Stomach (tissue), 9 donors: ENCODE data around the gene CLDN7. TPM values are rescaled to one million over a fixed set of nuclear protein-coding genes. Genes with fewer than 3 reads are reported as not detected.
A peak's percentile ranks its signal among the peaks of the same experiment; 100 is the strongest.

Source experiments
- DNase-seq, 2 donors: peaks; one replicate each; pipeline versions ENCODE4 v3.0.0 to v3.0.0-alpha.2; 2013 to 2019
- H3K27ac ChIP-seq, 5 donors: fragments of 200-600 bp in 4 of 5; sonication (generic) in 4 of 5; one replicate each; pipeline ENCODE4 v1.5.1; 2013 to 2019; ENCODE audit warnings: mild to moderate bottlenecking in 1 of 5, moderate library complexity in 1 of 5
- H3K27me3 ChIP-seq, 3 donors: fragments of 200-600 bp; sonication (generic); one replicate each; pipeline ENCODE4 v1.5.1; 2017 to 2019; ENCODE audit warnings: mixed run types in 1 of 3
- H3K36me3 ChIP-seq, 4 donors: fragments of 200-600 bp; sonication (generic); 1 replicate in 3 of 4; 2 replicates in 1 of 4; pipeline ENCODE4 v1.5.1; 2016 to 2019
- H3K4me1 ChIP-seq, 4 donors: fragments of 200-600 bp; sonication (generic); one replicate each; pipeline ENCODE4 v1.5.1; 2016 to 2019
- H3K4me3 ChIP-seq, 4 donors: fragments of 200-600 bp; sonication (generic) in 3 of 4; one replicate each; pipeline ENCODE4 v1.5.1; 2016 to 2019; ENCODE audit warnings: mild to moderate bottlenecking in 1 of 4
- H3K9me3 ChIP-seq, 4 donors: fragments of 200-600 bp; sonication (generic); one replicate each; pipeline ENCODE4 v1.5.1; 2016 to 2019
- EP300 ChIP-seq: sonication (generic); formaldehyde crosslinking; IDR thresholded peaks from one replicate; pipeline ENCODE4 v1.6.1; 2017; ENCODE audit warnings: antibody characterized with exemption
- POLR2A ChIP-seq, 4 donors: fragments of 450-650 bp; IDR thresholded peaks; one replicate each; pipeline ENCODE4 v1.6.1; 2016; ENCODE audit warnings: antibody characterized with exemption in 4 of 4, control low read depth in 2 of 4, mild to moderate bottlenecking in 1 of 4, moderate library complexity in 1 of 4
- POLR2AphosphoS5 ChIP-seq, 3 donors: sonication (generic); formaldehyde crosslinking; IDR thresholded peaks; one replicate each; pipeline ENCODE4 v1.6.1; 2016; ENCODE audit warnings: antibody characterized with exemption in 3 of 3
- WGBS, 5 donors: extraction: QIAGEN DNeasy Blood & Tissue Kit in 3 of 5; methylation state at CpG; one replicate each; pipeline versions ENCODE4 v1.1.5 to v1.1.7; 2013 to 2018; 5-methylcytosine and 5-hydroxymethylcytosine counted together
- intact Hi-C: fragments of 100-400 bp; cut with DNase I; formaldehyde crosslinking; loops from one replicate; pipeline ENCODE4 v1.15.1; 2023; ENCODE audit warnings: low total_unique reads
- polyA plus RNA-seq, 3 donors: library from polyadenylated mRNA; stranded (reverse); fragments of 200-250 nt; gene quantifications; one replicate each; pipeline ENCODE4 v1.2.3, GENCODE V29; 2013
- total RNA-seq, 5 donors: library from RNA; depleted of rRNA; stranded (reverse); fragments of >200 nt; gene quantifications; one replicate each; pipeline versions ENCODE4 v1.1.0 to v1.2.3, GENCODE V29; 2014 to 2016
- TF ChIP-seq, protein P1 (sequence below), 7 experiments: fragments of 450-650 bp in 4 of 7; fragments of 200-600 bp in 3 of 7; sonication (generic) in 3 of 7; IDR thresholded peaks; one replicate each; pipeline ENCODE4 v1.5.1; 2016 to 2019; ENCODE audit warnings: antibody characterized with exemption in 7 of 7, control low read depth in 2 of 7, mild to moderate bottlenecking in 1 of 7
- donor health status: healthy with polysubstance abuse.
- donor health status: Bipolar disorder and iron deficiency.
- donor health status: healthy.

The CLDN7 gene
- total and polyA plus RNA-seq, 8 donors: 1.8 to 829 (median 13.7) TPM

DNA sequence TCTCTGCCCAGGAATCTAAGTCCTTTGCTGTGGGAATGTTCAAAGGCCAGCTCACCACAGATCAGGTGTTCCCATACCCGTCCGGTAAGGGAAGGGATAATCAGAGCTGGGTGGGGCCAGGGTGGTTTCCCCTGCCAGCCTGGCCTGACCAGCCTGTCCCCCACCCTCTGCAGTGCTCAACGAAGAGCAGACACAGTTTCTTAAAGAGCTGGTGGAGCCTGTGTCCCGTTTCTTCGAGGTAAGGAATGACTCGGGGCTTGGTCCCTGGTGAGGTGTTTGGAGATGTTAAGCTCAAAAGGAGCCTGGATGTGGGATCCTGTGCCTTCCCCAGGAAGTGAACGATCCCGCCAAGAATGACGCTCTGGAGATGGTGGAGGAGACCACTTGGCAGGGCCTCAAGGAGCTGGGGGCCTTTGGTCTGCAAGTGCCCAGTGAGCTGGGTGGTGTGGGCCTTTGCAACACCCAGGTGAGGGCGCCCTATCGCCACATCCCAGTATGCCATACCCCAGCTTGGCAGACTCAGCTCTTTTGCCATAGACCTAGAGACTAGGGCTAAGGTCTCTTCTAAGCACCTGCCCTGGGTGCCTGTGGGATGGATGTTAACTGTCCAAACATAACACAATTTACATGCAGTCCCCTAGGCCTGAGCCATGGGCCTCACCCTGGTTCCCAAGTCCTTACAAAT is 41.5 kb downstream of the CLDN7 start:
- peak overlapping the region; percentile 59 to 95 (median 83) for H3K4me3 ChIP-seq
- H3K4me1 ChIP-seq: peaks cover 49 to 88% (median 67%) of the 10 kb centered on the region in 4 donors
- H3K27ac ChIP-seq: peak overlapping the region; percentile 93 to 100 (median 98)
- WGBS, 5 donors: 13 to 27% (median 16%) methylated on average over 11 of the region's 11 CpGs
- TF ChIP-seq, protein P1, sequence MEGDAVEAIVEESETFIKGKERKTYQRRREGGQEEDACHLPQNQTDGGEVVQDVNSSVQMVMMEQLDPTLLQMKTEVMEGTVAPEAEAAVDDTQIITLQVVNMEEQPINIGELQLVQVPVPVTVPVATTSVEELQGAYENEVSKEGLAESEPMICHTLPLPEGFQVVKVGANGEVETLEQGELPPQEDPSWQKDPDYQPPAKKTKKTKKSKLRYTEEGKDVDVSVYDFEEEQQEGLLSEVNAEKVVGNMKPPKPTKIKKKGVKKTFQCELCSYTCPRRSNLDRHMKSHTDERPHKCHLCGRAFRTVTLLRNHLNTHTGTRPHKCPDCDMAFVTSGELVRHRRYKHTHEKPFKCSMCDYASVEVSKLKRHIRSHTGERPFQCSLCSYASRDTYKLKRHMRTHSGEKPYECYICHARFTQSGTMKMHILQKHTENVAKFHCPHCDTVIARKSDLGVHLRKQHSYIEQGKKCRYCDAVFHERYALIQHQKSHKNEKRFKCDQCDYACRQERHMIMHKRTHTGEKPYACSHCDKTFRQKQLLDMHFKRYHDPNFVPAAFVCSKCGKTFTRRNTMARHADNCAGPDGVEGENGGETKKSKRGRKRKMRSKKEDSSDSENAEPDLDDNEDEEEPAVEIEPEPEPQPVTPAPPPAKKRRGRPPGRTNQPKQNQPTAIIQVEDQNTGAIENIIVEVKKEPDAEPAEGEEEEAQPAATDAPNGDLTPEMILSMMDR (IDR thresholded peaks at IDR 0.05): peak in 4 of 7 experiments; percentile 10 to 41 (median 16)
- TF ChIP-seq EP300: no peak
- peak; percentile 70 to 84 for DNase-seq
- peaks cover 42 to 49% (median 47%) of the 10 kb centered on the region in 4 donors for H3K36me3 ChIP-seq
- H3K9me3 ChIP-seq: no peaks in the 10 kb centered on the region
- H3K27me3 ChIP-seq: peaks cover 0 to 12% (median 0%) of the 10 kb centered on the region in 3 donors
- intact Hi-C loops: no loop called here

DNA sequence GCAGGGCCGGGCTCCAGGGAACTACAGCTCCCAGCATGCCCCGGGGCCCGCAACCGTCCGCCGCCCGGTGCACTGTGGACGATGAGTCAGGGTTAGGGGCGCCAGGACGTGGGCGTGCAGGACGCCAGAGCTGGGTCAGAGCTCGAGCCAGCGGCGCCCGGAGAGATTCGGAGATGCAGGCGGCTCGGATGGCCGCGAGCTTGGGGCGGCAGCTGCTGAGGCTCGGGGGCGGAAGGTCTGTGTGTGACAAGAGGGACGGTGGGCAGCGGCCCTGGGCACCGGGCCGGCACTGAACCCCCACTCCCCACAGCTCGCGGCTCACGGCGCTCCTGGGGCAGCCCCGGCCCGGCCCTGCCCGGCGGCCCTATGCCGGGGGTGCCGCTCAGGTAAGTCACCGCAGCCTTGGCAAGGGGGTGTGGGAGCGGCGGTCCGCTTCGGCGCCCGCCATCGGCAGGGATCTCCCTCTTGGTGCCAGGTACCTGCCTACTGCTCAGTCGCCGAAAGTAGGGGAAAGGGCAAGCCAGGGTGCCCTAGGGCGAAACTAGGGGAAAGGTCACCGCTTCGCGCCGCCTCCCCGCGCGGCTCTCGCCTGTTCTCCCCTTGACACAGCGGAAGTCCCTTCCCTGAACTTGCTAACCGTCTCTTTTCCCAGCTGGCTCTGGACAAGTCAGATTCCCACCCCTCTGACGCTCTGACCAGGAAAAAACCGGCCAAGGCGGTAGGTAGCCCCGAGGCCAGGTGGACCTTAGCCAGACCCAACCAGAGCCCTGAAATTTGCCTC is 42.3 kb downstream of the CLDN7 start, which contains the start of the genes ACADVL and DLG4:
TSS of gene ACADVL (plus strand) at position 127 of the 781 bp plus-strand sequence. CDS start at position 174, 47 bp downstream.
TSS of gene DLG4 (minus strand) at position 25 of the 781 bp plus-strand sequence.
- Histone ChIP-seq H3K27ac (peak within 1 kb of the TSS; percentile 93 to 100 (median 98)), H3K36me3 (peaks cover 36 to 41% (median 40%) of the 10 kb centered on the region in 4 donors), H3K27me3 (peaks cover 0 to 12% (median 0%) of the 10 kb centered on the region in 3 donors), H3K9me3 (no peaks in the 10 kb centered on the region), H3K4me3 (peak within 1 kb of the TSS; percentile 59 to 95 (median 83)), H3K4me1 (peaks cover 54 to 89% (median 74%) of the 10 kb centered on the region in 4 donors)
- TF ChIP-seq EP300 (no peak), POLR2A (IDR thresholded peaks at IDR 0.05) (peak in 2 of 4 donors; percentile 73 to 87), POLR2AphosphoS5 (IDR thresholded peaks at IDR 0.05) (peak; percentile 83 to 95 (median 94))
- TF ChIP-seq, protein P1 (IDR thresholded peaks at IDR 0.05): no peak
- 0 to 1% (median 1%) methylated on average over 34 to 63 of the region's 63 CpGs for WGBS, 5 donors
- intact Hi-C loops: no loop called here
- peak; percentile 91 to 97 for DNase-seq

DNA sequence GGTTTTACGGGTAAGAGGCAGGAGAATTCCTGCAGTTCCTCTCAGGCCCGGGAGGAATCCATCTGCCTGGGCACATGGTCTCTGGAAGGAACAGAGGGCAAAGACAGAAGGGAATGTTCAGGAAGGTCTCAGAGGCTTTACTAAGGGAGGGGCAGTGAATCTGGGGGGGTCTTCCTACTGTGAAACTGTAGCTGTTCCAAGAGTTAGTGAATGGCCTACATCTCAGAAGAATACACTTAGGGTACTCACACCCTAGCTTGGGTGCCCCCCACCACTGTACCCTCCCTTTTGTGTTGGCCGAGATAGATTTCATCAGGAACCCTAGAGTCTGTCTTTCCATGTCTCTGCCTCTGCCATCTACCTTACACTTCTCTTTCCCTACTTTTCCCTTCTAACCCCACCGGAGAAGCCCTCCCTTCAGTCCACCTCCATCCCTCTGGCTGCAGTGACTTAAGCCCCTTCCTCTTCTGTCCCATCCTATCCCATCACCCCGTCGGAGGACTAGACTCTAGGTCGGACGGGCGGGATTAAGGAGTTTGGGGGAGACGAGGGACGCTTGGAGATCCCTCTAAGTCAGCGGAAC is 43.0 kb downstream of the CLDN7 start:
- 18 to 20% (median 19%) methylated on average over 11 to 12 of the region's 12 CpGs for WGBS, 5 donors
- Histone ChIP-seq H3K9me3 (no peaks in the 10 kb centered on the region), H3K4me3 (peak overlapping the region; percentile 59 to 95 (median 83)), H3K27me3 (peaks cover 0 to 12% (median 0%) of the 10 kb centered on the region in 3 donors), H3K36me3 (peaks cover 29 to 34% (median 33%) of the 10 kb centered on the region in 4 donors), H3K27ac (peak overlapping the region; percentile 93 to 100 (median 98)), H3K4me1 (peaks cover 54 to 90% (median 81%) of the 10 kb centered on the region in 4 donors)
- TF ChIP-seq, protein P1 (IDR thresholded peaks at IDR 0.05): no peak
- TF ChIP-seq POLR2A (IDR thresholded peaks at IDR 0.05) (no peak), EP300 (no peak), POLR2AphosphoS5 (IDR thresholded peaks at IDR 0.05) (no peak)
- intact Hi-C loops: no loop called here
- DNase-seq: no peak

DNA sequence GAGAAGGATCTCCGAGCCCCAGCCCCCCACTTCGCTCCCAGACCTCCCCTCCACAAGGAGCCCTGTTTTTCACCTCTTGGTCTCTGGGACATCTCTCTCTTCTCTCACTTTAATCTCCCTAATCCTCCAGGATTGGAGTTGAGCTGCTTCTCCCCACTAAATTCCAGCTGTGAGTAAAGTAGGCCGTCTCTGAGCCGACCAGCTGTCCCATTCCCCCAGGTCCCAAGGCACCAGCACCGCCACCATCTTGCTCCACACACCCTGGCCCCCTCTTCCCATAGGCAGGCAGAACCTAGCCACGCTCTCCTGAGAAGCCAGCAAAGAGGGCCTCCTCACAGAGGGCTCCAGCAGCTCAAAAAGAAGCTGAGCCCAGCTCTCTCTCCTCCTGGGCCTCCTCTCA is 43.5 kb downstream of the CLDN7 start:
- peak overlapping the region in 1 of 4 donors; percentile 92 for H3K4me3 ChIP-seq
- WGBS, 5 donors: 69 to 85% (median 75%) methylated on average over 6 of the region's 6 CpGs
- H3K36me3 ChIP-seq: peaks cover 23 to 29% (median 27%) of the 10 kb centered on the region in 4 donors
- TF ChIP-seq POLR2A (IDR thresholded peaks at IDR 0.05) (no peak), EP300 (no peak), POLR2AphosphoS5 (IDR thresholded peaks at IDR 0.05) (no peak)
- TF ChIP-seq, protein P1 (IDR thresholded peaks at IDR 0.05): no peak
- no peak for DNase-seq
- H3K9me3 ChIP-seq: no peaks in the 10 kb centered on the region
- peaks cover 56 to 91% (median 85%) of the 10 kb centered on the region in 4 donors for H3K4me1 ChIP-seq
- peak overlapping the region in 4 of 5 donors; percentile 93 to 100 (median 97) for H3K27ac ChIP-seq
- peaks cover 0 to 12% (median 0%) of the 10 kb centered on the region in 3 donors for H3K27me3 ChIP-seq
- intact Hi-C loops: no loop called here
